ENCODE measurements around the gene MAST4. TPM values are rescaled to one million over a fixed set of nuclear protein-coding genes. Genes with fewer than 3 reads are reported as not detected.

The MAST4 gene
- total and polyA plus RNA-seq, 2 of the 4 experiments (the other 2 are of a cell fraction) = 4.8 to 6.8 TPM

DNA sequence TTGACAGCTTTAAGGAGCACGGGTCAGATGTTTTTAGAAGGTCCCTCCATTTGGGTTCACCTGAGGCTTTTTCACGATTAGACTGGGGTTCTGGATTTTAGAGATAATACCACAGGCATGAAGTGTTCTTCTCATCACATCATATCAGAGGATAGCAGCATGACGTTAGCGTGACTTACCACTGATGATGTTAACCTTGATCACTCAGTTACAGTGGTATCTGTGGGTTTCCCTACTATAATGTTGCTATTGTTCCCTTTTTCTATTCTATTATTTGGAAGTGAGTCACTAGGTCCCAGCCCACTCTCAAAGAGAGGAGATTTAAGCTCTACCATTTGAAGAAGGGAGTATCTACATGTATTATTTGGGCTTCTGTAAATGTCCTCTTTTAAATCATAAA lies 300.0 kb downstream of the MAST4 start:
- Histone ChIP-seq H3K27ac (ENCODE audit: insufficient read depth, low read length) (no peak overlapping the region), H3K27me3 (ENCODE audit: control insufficient read depth, insufficient read depth, low read length) (no peaks in the 10 kb centered on the region), H2AK9ac (replicated peaks; ENCODE audit: low read depth, low read length, poor library complexity) (no peak overlapping the region), H2AFZ (replicated peaks; ENCODE audit: low read length, poor library complexity) (no peak overlapping the region), H4K5ac (ENCODE audit: low read depth, low read length) (no peak overlapping the region), H3K56ac (ENCODE audit: extremely low read depth, insufficient read depth, low read length) (no peak overlapping the region), H3K4me3 (ENCODE audit: insufficient read depth, low read depth, low read length) (no peak overlapping the region), H2BK15ac (ENCODE audit: low read depth, low read length) (no peak overlapping the region), H3K4me1 (ENCODE audit: control insufficient read depth, insufficient read depth, low read length) (peaks cover 4% of the 10 kb centered on the region), H2BK20ac (ENCODE audit: low read depth, low read length) (no peak overlapping the region), H4K20me1 (ENCODE audit: insufficient read depth, low read length) (no peaks in the 10 kb centered on the region), H3K9me1 (ENCODE audit: insufficient read depth, low read length) (no peaks in the 10 kb centered on the region), H3K79me1 (ENCODE audit: low read depth in 1 of 2, low read length in 2 of 2) (no peaks in the 10 kb centered on the region), H2BK5ac (ENCODE audit: low read depth, low read length, poor library complexity, severe bottlenecking) (no peak overlapping the region), H3K9me3 (ENCODE audit: control insufficient read depth, insufficient read depth, low read length) (no peaks in the 10 kb centered on the region), H3K4me2 (ENCODE audit: low read depth, low read length) (no peak overlapping the region), H3K4ac (ENCODE audit: low read depth, low read length) (no peak overlapping the region), H3K23ac (ENCODE audit: low read depth, low read length) (no peak overlapping the region), H2AK5ac (ENCODE audit: low read depth, low read length) (no peak overlapping the region), H3K14ac (replicated peaks; ENCODE audit: low read depth, low read length) (no peak overlapping the region), H4K91ac (ENCODE audit: insufficient read depth, low read depth, low read length) (no peak overlapping the region), H3K36me3 (ENCODE audit: control insufficient read depth, insufficient read depth, low read length) (no peaks in the 10 kb centered on the region), H4K8ac (ENCODE audit: low read depth in 2 of 2, low read length in 2 of 2) (no peak overlapping the region), H3K9ac (ENCODE audit: low read depth, low read length) (no peak overlapping the region), H3K18ac (ENCODE audit: low read depth, low read length) (no peak overlapping the region), H2BK120ac (ENCODE audit: low read depth, low read length) (no peak overlapping the region)
- CTCF ChIA-PET = no interaction called here
- in situ Hi-C loops (cut with MboI; ENCODE audit: low sequenced_read_pairs) = no loop called here
- intact Hi-C loops (cut with micrococcal nuclease) = no loop called here
- no peak for TF ChIP-seq FOS (IDR thresholded peaks at IDR 0.05; ENCODE audit: low read depth, low read length)
- TF ChIP-seq, protein P1, sequence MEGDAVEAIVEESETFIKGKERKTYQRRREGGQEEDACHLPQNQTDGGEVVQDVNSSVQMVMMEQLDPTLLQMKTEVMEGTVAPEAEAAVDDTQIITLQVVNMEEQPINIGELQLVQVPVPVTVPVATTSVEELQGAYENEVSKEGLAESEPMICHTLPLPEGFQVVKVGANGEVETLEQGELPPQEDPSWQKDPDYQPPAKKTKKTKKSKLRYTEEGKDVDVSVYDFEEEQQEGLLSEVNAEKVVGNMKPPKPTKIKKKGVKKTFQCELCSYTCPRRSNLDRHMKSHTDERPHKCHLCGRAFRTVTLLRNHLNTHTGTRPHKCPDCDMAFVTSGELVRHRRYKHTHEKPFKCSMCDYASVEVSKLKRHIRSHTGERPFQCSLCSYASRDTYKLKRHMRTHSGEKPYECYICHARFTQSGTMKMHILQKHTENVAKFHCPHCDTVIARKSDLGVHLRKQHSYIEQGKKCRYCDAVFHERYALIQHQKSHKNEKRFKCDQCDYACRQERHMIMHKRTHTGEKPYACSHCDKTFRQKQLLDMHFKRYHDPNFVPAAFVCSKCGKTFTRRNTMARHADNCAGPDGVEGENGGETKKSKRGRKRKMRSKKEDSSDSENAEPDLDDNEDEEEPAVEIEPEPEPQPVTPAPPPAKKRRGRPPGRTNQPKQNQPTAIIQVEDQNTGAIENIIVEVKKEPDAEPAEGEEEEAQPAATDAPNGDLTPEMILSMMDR (conservative IDR thresholded peaks at IDR 0.05; ENCODE audit: low read depth, low read length) = no peak
- TF ChIP-seq BHLHE40 (IDR thresholded peaks at IDR 0.05; ENCODE audit: low read depth, low read length) = no peak
- TF ChIP-seq SMC3 (IDR thresholded peaks at IDR 0.05; ENCODE audit: low read depth, low read length) = no peak
- no peak for TF ChIP-seq RFX5 (IDR thresholded peaks at IDR 0.05; ENCODE audit: low read depth, low read length)
- TF ChIP-seq, protein P2, sequence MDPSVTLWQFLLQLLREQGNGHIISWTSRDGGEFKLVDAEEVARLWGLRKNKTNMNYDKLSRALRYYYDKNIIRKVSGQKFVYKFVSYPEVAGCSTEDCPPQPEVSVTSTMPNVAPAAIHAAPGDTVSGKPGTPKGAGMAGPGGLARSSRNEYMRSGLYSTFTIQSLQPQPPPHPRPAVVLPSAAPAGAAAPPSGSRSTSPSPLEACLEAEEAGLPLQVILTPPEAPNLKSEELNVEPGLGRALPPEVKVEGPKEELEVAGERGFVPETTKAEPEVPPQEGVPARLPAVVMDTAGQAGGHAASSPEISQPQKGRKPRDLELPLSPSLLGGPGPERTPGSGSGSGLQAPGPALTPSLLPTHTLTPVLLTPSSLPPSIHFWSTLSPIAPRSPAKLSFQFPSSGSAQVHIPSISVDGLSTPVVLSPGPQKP (IDR thresholded peaks at IDR 0.05; ENCODE audit: borderline replicate concordance, low read depth, low read length) = no peak
- TF ChIP-seq CHD1 (IDR thresholded peaks at IDR 0.05; ENCODE audit: low read depth, low read length) = no peak
- TF ChIP-seq MAZ (IDR thresholded peaks at IDR 0.05; ENCODE audit: borderline replicate concordance, low read depth, low read length) = no peak
- TF ChIP-seq POLR2A (IDR thresholded peaks at IDR 0.05; ENCODE audit: low read depth, low read length) = no peak
- ATAC-seq (ENCODE audit: low read depth) (no peak), DNase-seq (peak; percentile 82)
- BruUV-seq (replicated peaks) = no TSS peak
- dilution Hi-C loops (cut with HindIII; ENCODE audit: low sequenced_read_pairs, unreplicated experiment) = no loop called here
- WGBS, 2 experiments (ENCODE audit: extremely low coverage in 2 of 2, insufficient read length in 1 of 2) = no CpG with 5 or more reads among the region's 4 CpGs
- POLR2A ChIA-PET (ENCODE audit: unreplicated experiment) = no interaction called here

Data from IMR-90 (cell line).